Pancreas (tissue), 10 donors: ENCODE measurements around the gene PTK7. TPM values are rescaled to one million over a fixed set of nuclear protein-coding genes. Genes with fewer than 3 reads are reported as not detected.

ENCODE experiments used
- ATAC-seq, 4 donors: fragments of 200-7000 bp; cut with Tn5 transposase; one replicate each; pipeline versions ENCODE4 v1.8.0 to v1.9.1; 2020; ENCODE audit warnings: mild to moderate bottlenecking in 4 of 4, moderate library complexity in 4 of 4
- DNase-seq, 6 donors: peaks; one replicate each; pipeline ENCODE4 v3.0.0-alpha.2; 2020
- FAIRE-seq: peaks from 2 replicates; lab custom pipeline; 2012; peaks lifted over from hg19 to GRCh38; lab: Jason Lieb, UNC
- H3K27ac ChIP-seq, 4 donors: fragments of 200-600 bp; sonication (generic); 1 replicate in 3 of 4; 2 replicates in 1 of 4; pipeline versions ENCODE4 v1.5.0 to v1.8.0; 2020
- H3K27me3 ChIP-seq, 4 donors: fragments of 200-600 bp; one replicate each; pipeline ENCODE4 v1.8.0; 2021
- H3K36me3 ChIP-seq, 3 donors: fragments of 200-600 bp; sonication (generic) in 1 of 3; one replicate each; pipeline versions ENCODE4 v1.5.0 to v1.8.0; 2020 to 2021
- H3K4me1 ChIP-seq, 3 donors: fragments of 200-600 bp; one replicate each; pipeline ENCODE4 v1.8.0; 2021
- H3K4me3 ChIP-seq, 4 donors: fragments of 200-600 bp; sonication (generic) in 2 of 4; one replicate each; pipeline versions ENCODE4 v1.5.0 to v1.8.0; 2020 to 2021
- H3K9me3 ChIP-seq, 4 donors: fragments of 200-600 bp; one replicate each; pipeline ENCODE4 v1.8.0; 2021
- WGBS, 2 donors: extraction: QIAGEN DNeasy Blood & Tissue Kit; methylation state at CpG; one replicate each; pipeline ENCODE4 v1.1.7; 2013; 5-methylcytosine and 5-hydroxymethylcytosine counted together
- intact Hi-C, 3 donors: fragments of 100-400 bp; cut with DNase I; formaldehyde crosslinking; loops; one replicate each; pipeline versions ENCODE4 v1.11.1 to v1.14.2; 2022
- polyA plus RNA-seq, 2 donors: library from polyadenylated mRNA; stranded (reverse); fragments of 200-250 nt; gene quantifications; one replicate each; pipeline ENCODE4 v1.2.3, GENCODE V29; 2013
- total RNA-seq, 6 donors: library from RNA; stranded (reverse); fragmentation: NEBNext Ultra II Directional in 4 of 6; extraction: Animal tissue kit (Norgen Biotek cat#: 25700) in 4 of 6; gene quantifications; one replicate each; pipeline versions ENCODE4 v1.2.1 to v1.2.4, GENCODE V29; 2021 to 2023
- TF ChIP-seq, protein P1 (sequence below), 4 donors: fragments of 200-600 bp; sonication (generic) in 3 of 4; IDR thresholded peaks; one replicate each; pipeline versions ENCODE4 v1.5.0 to v1.8.0; 2021; ENCODE audit warnings: antibody characterized with exemption in 4 of 4
- donor health status: healthy with polysubstance abuse.
- donor health status: DM: no; HTN: no; CAD: no; lungs with moderate emphysema.
- donor health status: DM: no; HTN: no; CAD: no.
- donor health status: control.
- donor health status: control.
- donor health status: Bipolar disorder and iron deficiency.
- donor health status: DM: yes; HTN: yes; CAD: no.
- donor health status: DM: no; HTN: no; CAD: no.
- donor health status: DM: no; HTN: no; CAD: no.
- donor health status: DM: yes; HTN: yes; CAD: no.

Gene PTK7
- total and polyA plus RNA-seq, 8 donors, result 9.8 to 44.2 (median 18.4) TPM

DNA sequence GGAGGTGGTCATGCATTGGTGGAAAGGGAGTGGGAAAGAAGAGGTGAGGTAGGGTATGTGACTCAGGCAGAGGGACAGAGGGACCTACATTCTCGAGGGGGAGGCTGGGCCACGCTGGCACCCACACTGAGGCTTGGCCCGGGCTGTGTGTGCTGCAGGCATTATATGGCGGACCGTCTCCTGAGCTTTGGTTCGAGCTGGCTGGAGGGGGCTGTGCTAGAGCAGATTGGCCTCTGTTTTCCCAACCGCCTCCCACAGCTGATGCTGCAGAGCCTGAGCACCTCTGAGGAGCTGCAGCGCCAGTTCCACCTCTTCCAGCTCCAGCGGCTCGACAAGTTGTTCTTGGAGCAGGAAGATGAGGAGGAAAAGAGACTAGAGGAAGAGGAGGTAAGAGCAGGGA lies 129.7 kb downstream of the PTK7 start:
- Histone ChIP-seq H3K4me1 (no peaks in the 10 kb centered on the region), H3K4me3 (no peak overlapping the region), H3K27ac (no peak overlapping the region), H3K9me3 (no peaks in the 10 kb centered on the region), H3K36me3 (no peaks in the 10 kb centered on the region), H3K27me3 (no peaks in the 10 kb centered on the region)
- no peak for DNase-seq
- TF ChIP-seq, protein P1, sequence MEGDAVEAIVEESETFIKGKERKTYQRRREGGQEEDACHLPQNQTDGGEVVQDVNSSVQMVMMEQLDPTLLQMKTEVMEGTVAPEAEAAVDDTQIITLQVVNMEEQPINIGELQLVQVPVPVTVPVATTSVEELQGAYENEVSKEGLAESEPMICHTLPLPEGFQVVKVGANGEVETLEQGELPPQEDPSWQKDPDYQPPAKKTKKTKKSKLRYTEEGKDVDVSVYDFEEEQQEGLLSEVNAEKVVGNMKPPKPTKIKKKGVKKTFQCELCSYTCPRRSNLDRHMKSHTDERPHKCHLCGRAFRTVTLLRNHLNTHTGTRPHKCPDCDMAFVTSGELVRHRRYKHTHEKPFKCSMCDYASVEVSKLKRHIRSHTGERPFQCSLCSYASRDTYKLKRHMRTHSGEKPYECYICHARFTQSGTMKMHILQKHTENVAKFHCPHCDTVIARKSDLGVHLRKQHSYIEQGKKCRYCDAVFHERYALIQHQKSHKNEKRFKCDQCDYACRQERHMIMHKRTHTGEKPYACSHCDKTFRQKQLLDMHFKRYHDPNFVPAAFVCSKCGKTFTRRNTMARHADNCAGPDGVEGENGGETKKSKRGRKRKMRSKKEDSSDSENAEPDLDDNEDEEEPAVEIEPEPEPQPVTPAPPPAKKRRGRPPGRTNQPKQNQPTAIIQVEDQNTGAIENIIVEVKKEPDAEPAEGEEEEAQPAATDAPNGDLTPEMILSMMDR (IDR thresholded peaks at IDR 0.05), result no peak
- no peak for FAIRE-seq
- no peak for ATAC-seq
- intact Hi-C loops, result no loop called here
- WGBS, 2 donors, result 95 to 97% methylated on average over 10 of the region's 10 CpGs

- TF ChIP-seq, protein P1 (IDR thresholded peaks at IDR 0.05), result no peak
- Histone ChIP-seq H3K27ac (no peak overlapping the region), H3K36me3 (no peaks in the 10 kb centered on the region), H3K4me1 (no peaks in the 10 kb centered on the region), H3K9me3 (no peaks in the 10 kb centered on the region), H3K4me3 (no peak overlapping the region), H3K27me3 (no peaks in the 10 kb centered on the region)
- intact Hi-C loops, result no loop called here
- no peak for DNase-seq
- 93 to 94% methylated on average over 2 of the region's 2 CpGs for WGBS, 2 donors
- FAIRE-seq, result no peak
- ATAC-seq, result no peak
These were observed 131.2 kb downstream of the PTK7 start for GRCh38 chr6:43207286-43207685.

Other genes starting within 250 kb of the PTK7 start
- 10 to 100 TPM; 23.7 to 43.9 (median 39.2) TPM for gene RPL7L1, start 196.7 kb upstream of the PTK7 start, total RNA-seq
- 10 to 100 TPM; 29.5 to 34.4 TPM for gene RPL7L1, start 196.7 kb upstream of the PTK7 start, polyA plus RNA-seq
- under 1 TPM in 1 of 6 donors, not detected in 5; 0.66 TPM for gene PTCRA, start 160.3 kb upstream of the PTK7 start, total RNA-seq
- gene PTCRA, start 160.3 kb upstream of the PTK7 start, polyA plus RNA-seq, result not detected
- 10 to 100 TPM; 28.3 to 59.7 (median 34.1) TPM for gene CNPY3, start 146.8 kb upstream of the PTK7 start, total RNA-seq
- gene CNPY3, start 146.8 kb upstream of the PTK7 start, polyA plus RNA-seq, result 10 to 100 TPM; 41.9 to 55.4 TPM
- 100 to 1,000 TPM in 3 of 6 donors, 10 to 100 TPM in 3; 19.0 to 295 (median 102) TPM for gene GNMT, start 115.6 kb upstream of the PTK7 start, total RNA-seq
- 100 to 1,000 TPM in 1 of 2 donors, 10 to 100 TPM in 1; 57.9 to 443 TPM for gene GNMT, start 115.6 kb upstream of the PTK7 start, polyA plus RNA-seq
- gene PEX6, start 97.1 kb upstream of the PTK7 start, total RNA-seq, result 10 to 100 TPM; 11.4 to 24.3 (median 16.5) TPM
- gene PEX6, start 97.1 kb upstream of the PTK7 start, polyA plus RNA-seq, result 10 to 100 TPM; 17.5 to 20.9 TPM
- 10 to 100 TPM in 5 of 6 donors, 1 to 10 TPM in 1; 9.6 to 17.2 (median 11.3) TPM for gene PPP2R5D, start 91.7 kb upstream of the PTK7 start, total RNA-seq
- gene PPP2R5D, start 91.7 kb upstream of the PTK7 start, polyA plus RNA-seq, result 10 to 100 TPM; 16.8 to 18.7 TPM
- gene MEA1, start 62.4 kb upstream of the PTK7 start, total RNA-seq, result 10 to 100 TPM; 16.5 to 26.5 (median 22.6) TPM
- 10 to 100 TPM; 44.1 to 48.7 TPM for gene MEA1, start 62.4 kb upstream of the PTK7 start, polyA plus RNA-seq
- 10 to 100 TPM; 19.7 to 40.6 (median 28.0) TPM for gene KLHDC3, start 62.1 kb upstream of the PTK7 start, total RNA-seq
- 10 to 100 TPM; 48.5 to 48.8 TPM for gene KLHDC3, start 62.1 kb upstream of the PTK7 start, polyA plus RNA-seq
- 10 to 100 TPM; 13.2 to 27.1 (median 22.3) TPM for gene RRP36, start 54.7 kb upstream of the PTK7 start, total RNA-seq
- gene RRP36, start 54.7 kb upstream of the PTK7 start, polyA plus RNA-seq, result 10 to 100 TPM; 21.2 to 32.9 TPM
- 10 to 100 TPM in 4 of 6 donors, 1 to 10 TPM in 2; 8.6 to 21.4 (median 12.2) TPM for gene CUL7, start 22.5 kb upstream of the PTK7 start, total RNA-seq
- gene CUL7, start 22.5 kb upstream of the PTK7 start, polyA plus RNA-seq, result 10 to 100 TPM; 17.1 to 20.4 TPM
- 10 to 100 TPM; 19.9 to 31.6 (median 25.7) TPM for gene MRPL2, start 16.9 kb upstream of the PTK7 start, total RNA-seq
- gene MRPL2, start 16.9 kb upstream of the PTK7 start, polyA plus RNA-seq, result 10 to 100 TPM; 55.2 to 65.8 TPM
- 10 to 100 TPM; 11.3 to 24.2 (median 15.4) TPM for gene KLC4, start 16.7 kb upstream of the PTK7 start, total RNA-seq
- gene KLC4, start 16.7 kb upstream of the PTK7 start, polyA plus RNA-seq, result 10 to 100 TPM; 33.0 to 46.1 TPM
- gene SRF, start 95.0 kb downstream of the PTK7 start, total RNA-seq, result 10 to 100 TPM in 3 of 6 donors, 1 to 10 TPM in 3; 7.2 to 12.8 (median 9.8) TPM
- 10 to 100 TPM; 11.0 to 11.9 TPM for gene SRF, start 95.0 kb downstream of the PTK7 start, polyA plus RNA-seq
- gene CUL9, start 105.9 kb downstream of the PTK7 start, total RNA-seq, result 10 to 100 TPM; 11.3 to 26.7 (median 13.8) TPM
- 10 to 100 TPM; 86.6 to 99.3 TPM for gene CUL9, start 105.9 kb downstream of the PTK7 start, polyA plus RNA-seq
- gene DNPH1, start 153.2 kb downstream of the PTK7 start, total RNA-seq, result 10 to 100 TPM; 19.9 to 45.1 (median 38.4) TPM
- gene DNPH1, start 153.2 kb downstream of the PTK7 start, polyA plus RNA-seq, result 10 to 100 TPM; 56.0 to 73.3 TPM
- under 1 TPM; 0.08 to 0.19 (median 0.14) TPM for gene TTBK1, start 167.2 kb downstream of the PTK7 start, total RNA-seq
- under 1 TPM; 0.45 to 0.57 TPM for gene TTBK1, start 167.2 kb downstream of the PTK7 start, polyA plus RNA-seq
- gene SLC22A7, start 221.9 kb downstream of the PTK7 start, total RNA-seq, result under 1 TPM in 1 of 6 donors, not detected in 5; 0.16 TPM
- gene SLC22A7, start 221.9 kb downstream of the PTK7 start, polyA plus RNA-seq, result not detected
- 1 to 10 TPM in 2 of 6 donors, under 1 TPM in 4; 0.46 to 4.6 (median 0.82) TPM for gene CRIP3, start 232.5 kb downstream of the PTK7 start, total RNA-seq
- 1 to 10 TPM; 4.5 to 9.7 TPM for gene CRIP3, start 232.5 kb downstream of the PTK7 start, polyA plus RNA-seq